NK-92 treated with Interleukin-12 subunit alpha and Interleukin-12 subunit beta, amount 100 ng/mL, for 24 hours (cell line): ENCODE measurements around the gene PDIA5.

Experiments used
- DNase-seq: peaks from one replicate; lab custom pipeline; 2025; lab: John Stamatoyannopoulos, UW

PDIA5 gene

DNA sequence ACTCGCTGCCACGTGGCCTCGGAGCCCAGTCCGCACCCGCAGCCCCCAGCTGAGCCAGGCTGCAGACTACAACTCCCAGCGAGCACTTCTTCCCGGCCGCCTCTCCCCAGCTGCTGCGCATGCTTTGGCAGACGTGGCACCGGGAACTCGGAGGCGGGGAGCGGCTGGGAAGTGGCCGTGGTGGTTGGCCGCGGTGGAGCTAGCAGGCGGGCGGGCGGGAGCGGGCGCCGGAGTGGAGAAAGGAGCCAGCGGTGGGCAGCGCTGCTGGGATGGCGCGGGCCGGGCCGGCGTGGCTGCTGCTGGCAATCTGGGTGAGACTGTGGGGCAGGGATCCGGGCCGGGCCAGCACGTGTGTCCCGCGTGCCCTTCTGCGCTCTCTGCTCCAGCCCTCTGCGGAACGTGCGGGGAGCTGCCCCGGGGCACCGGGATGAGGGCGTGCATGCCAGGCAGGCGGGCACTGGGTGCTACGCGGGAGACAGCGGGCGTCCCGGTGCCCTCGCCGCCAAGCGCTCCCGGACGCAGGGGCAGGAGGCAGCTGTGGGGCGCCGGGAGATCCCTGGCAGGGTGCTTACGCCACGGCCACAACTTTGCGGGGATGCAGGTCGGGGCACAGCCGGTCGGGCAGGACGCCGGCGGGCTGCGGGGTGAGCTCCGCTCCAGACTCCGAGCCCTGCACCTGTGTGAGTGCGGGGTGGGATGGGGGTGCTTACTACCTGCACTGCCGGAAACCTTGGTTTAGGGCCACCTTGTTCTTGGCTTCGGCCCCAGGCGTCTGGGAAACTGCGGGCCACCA lies at the start of gene PDIA5:
Gene PDIA5 (plus strand): TSS at position 130 of the 793 bp plus-strand sequence. CDS start 140 bp downstream, at position 270.
- peak; percentile 52 for DNase-seq

GRCh38 chr3:123018683-123019082 lies 48.1 kb upstream of the PDIA5 start:
- no peak for DNase-seq

DNA sequence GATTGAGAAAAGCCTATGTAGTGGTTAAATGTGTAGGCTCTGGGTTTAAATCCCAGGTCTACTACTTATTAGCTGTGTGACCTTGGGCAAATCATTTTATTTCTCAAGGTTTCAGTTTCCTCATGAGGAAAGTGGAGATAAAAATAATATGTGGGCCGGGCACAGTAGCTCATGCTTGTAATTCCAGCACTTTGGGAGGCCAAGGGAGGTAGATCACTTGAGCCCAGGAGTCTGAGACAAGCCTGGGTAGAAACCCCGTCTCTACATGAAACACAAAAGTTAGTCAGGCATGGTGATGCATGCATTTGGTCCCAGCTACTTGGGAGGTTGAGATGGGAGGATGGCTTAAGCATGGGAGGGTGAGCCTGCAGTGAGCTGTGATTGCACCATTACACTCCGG lies 47.7 kb upstream of the PDIA5 start:
- no peak for DNase-seq

GRCh38 chr3:123019591-123019990 lies 47.2 kb upstream of the PDIA5 start:
- no peak for DNase-seq

DNA sequence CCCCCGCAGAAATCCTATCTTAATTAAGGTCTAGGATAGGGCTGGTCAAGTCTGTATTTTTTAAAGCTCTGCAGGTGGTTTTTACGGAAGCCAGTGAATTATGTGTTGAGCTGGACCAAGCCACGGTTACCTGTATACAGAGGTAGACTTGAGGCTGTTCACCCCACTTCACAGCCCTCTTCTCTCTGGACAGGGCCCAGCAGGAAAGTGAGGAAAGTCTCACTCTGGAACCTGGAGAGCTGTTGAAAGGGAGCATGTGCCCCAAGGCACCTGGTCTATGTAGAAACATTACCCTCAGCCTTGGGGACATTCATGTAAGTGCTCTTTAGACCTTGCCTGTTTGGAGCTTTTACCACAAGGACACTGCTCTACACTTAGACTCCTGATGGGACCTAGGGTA lies 46.1 kb upstream of the PDIA5 start:
- no peak for DNase-seq

DNA sequence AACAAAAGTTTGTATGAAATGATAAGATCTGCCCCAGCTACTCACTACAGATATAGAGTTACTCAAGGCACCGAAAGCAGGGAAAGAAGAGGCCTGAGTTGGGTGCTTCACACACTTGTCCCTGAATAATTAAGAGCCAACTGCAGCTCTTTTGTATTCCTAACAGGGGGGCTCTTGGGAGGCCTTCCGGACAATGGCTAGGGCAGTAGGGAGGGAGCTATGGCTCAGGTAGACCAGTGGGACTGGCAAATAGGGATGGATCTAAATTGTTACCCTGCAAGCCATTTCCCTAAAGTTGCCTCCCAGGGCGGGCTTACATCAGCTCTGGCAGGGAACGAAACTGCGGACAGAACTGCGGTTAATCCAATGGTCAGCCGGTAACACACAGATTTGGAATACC lies 45.4 kb upstream of the PDIA5 start:
- no peak for DNase-seq

GRCh38 chr3:123021996-123022510 lies 44.8 kb upstream of the PDIA5 start:
- no peak for DNase-seq

DNA sequence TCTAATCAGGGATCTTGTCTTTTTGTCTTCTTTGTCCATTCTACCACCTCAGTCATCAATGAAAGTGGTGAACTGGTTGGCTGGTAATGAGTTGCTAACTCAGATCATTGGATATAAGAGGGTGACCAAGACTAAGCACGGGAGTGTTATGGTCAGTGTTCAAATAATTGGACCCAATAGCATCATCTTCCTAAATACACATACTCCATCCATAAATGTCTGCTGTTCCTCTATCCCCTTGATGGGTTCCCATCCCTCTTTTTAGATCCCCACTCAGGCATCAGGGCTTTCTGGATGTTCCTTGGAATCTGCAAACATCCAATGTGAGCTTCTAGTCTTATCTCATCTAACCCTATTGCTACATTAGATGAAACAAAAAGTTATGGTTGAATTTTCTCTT lies 42.8 kb upstream of the PDIA5 start:
- no peak for DNase-seq

DNA sequence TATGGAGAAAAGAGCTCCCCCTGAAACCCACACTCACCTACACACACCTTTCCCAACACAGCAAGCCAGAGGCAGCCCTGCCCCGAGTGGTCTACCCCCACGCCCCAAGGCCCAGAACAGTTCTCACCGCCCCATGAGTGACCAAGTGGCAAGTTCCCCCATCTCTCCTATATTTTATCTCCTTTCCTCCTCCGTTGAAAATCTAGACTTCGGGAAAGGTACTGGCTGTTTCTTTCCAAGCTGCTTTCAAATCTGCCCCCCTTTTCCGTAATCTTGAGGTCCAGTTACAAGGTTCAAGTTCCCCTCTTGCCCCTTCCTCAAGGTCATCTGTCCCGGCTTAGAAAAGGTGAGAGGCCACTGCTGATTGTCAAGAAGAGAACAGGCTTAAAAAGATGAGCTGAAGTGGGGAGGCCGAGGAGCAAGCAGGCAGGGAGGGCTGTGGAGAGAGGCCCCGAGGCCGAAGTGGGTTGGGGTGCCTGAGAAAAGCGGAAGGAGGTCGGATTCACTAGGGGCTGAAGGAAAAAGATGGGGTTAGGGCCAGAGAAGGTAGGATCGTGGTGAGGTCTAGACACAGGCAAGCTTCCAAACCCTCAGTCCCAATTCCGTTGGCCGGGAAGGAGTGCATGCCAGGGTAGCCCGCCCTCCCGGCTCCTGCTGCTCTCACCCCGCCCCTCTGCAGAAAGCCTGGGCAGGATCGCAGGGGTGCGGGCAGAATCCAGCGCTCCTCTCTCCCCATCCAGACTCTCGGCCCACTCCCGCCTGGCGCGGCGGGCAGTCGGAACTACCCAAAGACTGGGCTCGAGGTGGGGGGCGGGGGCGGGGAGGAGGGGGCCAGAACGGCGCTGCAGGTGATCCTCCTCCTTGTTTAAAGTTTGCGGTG lies 40.9 kb upstream of the PDIA5 start:
- DNase-seq, result no peak

DNA sequence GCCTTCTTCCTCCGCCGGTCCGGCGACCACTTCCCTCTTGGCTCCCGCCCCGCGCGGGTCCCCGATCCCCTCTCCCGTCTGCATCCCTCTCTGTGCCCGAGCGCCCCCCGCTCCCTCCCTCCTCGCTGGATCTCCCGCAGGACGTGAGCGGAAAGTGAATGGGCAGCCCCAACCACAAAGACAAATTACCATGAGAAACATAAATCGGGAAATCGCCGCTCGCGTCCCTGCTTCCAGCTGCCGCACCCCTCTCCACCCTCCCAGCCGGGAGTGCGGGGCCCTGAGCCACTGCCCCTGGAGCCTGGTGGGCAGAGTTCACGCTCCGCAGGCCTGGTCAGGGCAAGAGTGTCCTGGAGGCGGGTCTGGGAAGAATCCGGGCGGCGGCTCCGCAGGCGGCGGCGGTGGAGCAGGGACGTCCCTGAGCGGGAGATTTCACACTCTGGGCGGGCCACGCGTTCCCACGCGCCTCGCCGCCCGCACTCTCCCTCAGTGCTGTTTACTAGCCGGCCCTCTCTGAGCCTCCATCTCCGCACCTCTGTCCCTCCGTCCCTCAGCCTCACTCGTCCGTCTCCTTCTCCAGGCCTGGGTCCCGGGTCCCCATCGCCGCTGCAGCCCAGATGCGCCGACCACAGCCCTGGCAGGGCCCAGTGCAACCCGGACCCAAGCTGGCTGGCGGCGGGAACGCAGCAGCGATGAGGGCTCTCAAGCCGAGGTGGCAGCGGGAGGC lies 40.1 kb upstream of the PDIA5 start:
- no peak for DNase-seq

GRCh38 chr3:123027292-123028232 lies 39.3 kb upstream of the PDIA5 start, which contains the start of gene SEMA5B:
TSS of gene SEMA5B (minus strand) at chr3:123027763. CDS start at chr3:122961263, 66,500 bp downstream.
- no peak for DNase-seq

GRCh38 chr3:123028233-123028828 lies 38.5 kb upstream of the PDIA5 start:
- DNase-seq, result no peak

- no peak for DNase-seq
Observed at GRCh38 chr3:123031051-123031450, 35.8 kb upstream of the PDIA5 start.

GRCh38 chr3:123032057-123032456 lies 34.8 kb upstream of the PDIA5 start:
- no peak for DNase-seq

DNA sequence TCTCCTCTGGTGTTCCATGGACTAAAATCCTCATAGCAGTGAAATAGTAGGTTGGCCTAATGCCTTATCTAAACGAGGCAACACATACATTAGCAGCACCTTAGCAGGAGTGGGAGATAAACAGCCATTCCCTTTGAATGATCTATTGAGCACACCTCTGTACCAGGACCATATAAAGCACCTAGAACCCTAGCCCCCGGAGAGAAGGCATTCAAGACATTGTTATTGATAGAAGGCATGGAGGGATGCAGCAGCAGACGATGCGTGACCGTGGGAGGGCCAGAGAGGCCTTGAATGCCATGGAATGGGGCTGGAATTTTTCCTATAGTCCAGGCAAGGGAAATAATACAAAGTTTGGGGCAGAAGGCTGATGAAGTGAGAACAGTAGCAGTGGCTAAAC lies 32.7 kb upstream of the PDIA5 start:
- DNase-seq, result no peak

GRCh38 chr3:123034996-123035395 lies 31.8 kb upstream of the PDIA5 start:
- DNase-seq, result no peak

DNA sequence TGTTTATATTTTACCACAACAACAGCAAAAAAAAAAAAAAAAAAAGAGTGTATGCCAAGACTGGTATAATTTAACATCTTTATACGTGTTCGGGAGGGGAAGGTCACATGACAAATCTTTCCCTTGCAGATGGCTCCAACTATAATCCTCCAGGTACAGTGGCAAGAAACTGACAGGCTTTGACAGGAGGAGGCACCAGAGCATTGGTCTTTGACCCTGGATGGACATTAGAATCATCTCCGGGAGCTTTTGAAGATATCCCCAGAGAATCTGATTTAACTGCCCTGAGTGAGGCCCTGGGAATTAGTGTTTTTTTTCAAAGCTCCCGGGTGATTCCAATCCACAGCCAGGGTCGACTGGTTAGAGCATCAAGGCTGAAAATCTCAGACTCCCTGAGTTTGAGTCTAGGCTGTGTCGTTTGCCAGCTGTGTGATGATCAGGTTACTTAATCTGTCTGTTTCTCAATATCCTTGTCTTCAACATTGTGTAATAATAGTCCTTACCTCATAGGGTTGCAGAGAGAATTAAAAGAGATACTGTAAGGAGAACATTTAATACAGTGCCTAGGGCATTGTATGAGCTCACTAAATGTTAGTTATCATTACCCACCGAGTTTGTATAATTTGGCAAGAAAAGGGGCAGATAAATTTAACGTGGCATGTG lies 30.3 kb upstream of the PDIA5 start:
- no peak for DNase-seq

GRCh38 chr3:123037015-123037375 lies 29.8 kb upstream of the PDIA5 start:
- no peak for DNase-seq

DNA sequence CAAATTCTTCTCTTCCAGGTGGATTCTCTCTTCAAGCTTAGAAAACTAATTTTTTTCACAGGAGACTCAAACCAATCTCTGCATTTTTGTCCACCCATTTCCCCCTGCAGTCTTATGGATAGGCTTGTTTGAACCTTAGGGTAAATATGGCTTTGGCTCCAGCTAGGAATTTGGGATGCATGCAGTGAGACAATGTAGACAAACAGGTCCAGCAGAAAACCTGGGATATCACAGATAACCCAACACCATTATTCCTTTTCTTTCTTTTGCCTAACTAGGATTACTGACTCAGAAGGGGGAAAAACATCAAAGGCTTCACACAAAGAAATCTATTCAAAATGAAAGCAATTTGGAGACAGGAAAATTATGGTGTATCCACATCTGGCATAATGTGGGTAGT lies 28.1 kb upstream of the PDIA5 start:
- DNase-seq, result no peak

GRCh38 chr3:123039178-123039577 lies 27.6 kb upstream of the PDIA5 start:
- no peak for DNase-seq
